HepG2 (cell line): ENCODE results near the gene MTOR. TPM values are rescaled to one million over a fixed set of nuclear protein-coding genes. Genes with fewer than 3 reads are reported as not detected.

ENCODE experiments used
- DDIT3 ChIP-seq: sonication (generic); formaldehyde crosslinking; IDR thresholded peaks from 2 replicates; pipeline ENCODE4 v1.4.0; 2020; ENCODE audit warnings: mild to moderate bottlenecking, missing genetic modification reagents
- EEA1 ChIP-seq: sonication (generic); formaldehyde crosslinking; IDR thresholded peaks from 2 replicates; pipeline ENCODE4 v1.5.1; 2020; ENCODE audit warnings: mild to moderate bottlenecking, missing genetic modification reagents, borderline replicate concordance
- HDAC2 ChIP-seq: sonication (generic); formaldehyde crosslinking; IDR thresholded peaks from 2 replicates; pipeline ENCODE4 v1.4.0; 2020; ENCODE audit warnings: missing genetic modification reagents
- KLF15 ChIP-seq: sonication (generic); formaldehyde crosslinking; IDR thresholded peaks from 2 replicates; pipeline ENCODE4 v1.8.1; 2023; ENCODE audit warnings: borderline replicate concordance, mild to moderate bottlenecking, inconsistent platforms, missing genetic modification reagents, mixed read lengths
- LCORL ChIP-seq, 2 experiments: fragments of 450-650 bp in 1 of 2; sonication (generic) in 1 of 2; formaldehyde crosslinking in 1 of 2; IDR thresholded peaks; 2 replicates each; pipeline versions ENCODE4 v1.5.0 to v1.6.1; 2017 to 2020; ENCODE audit warnings: antibody characterized with exemption in 1 of 2, missing genetic modification reagents in 1 of 2
- MEF2D ChIP-seq: sonication (generic); formaldehyde crosslinking; IDR thresholded peaks from 2 replicates; pipeline ENCODE4 v1.5.1; 2020; ENCODE audit warnings: mild to moderate bottlenecking, missing genetic modification reagents
- MYNN ChIP-seq: sonication (generic); formaldehyde crosslinking; IDR thresholded peaks from 2 replicates; pipeline ENCODE4 v1.4.0; 2020; ENCODE audit warnings: mild to moderate bottlenecking, low read depth, missing genetic modification reagents
- NRL ChIP-seq: sonication (generic); formaldehyde crosslinking; IDR thresholded peaks from 2 replicates; pipeline ENCODE4 v1.5.0; 2020; ENCODE audit warnings: missing genetic modification reagents, mild to moderate bottlenecking, moderate library complexity, borderline replicate concordance
- POLR2A ChIP-seq, 2 experiments: IDR thresholded peaks; 2 replicates each; pipeline ENCODE4 v1.6.1; 2011; ENCODE audit warnings: low read depth in 2 of 2, low read length in 2 of 2, mild to moderate bottlenecking in 1 of 2, moderate library complexity in 1 of 2; ENCODE audit not compliant: insufficient read depth in 1 of 2
- RARA ChIP-seq: IDR thresholded peaks from 2 replicates; pipeline ENCODE4 v1.6.1; 2016; ENCODE audit warnings: missing genetic modification reagents, missing compliant biosample characterization
- RORA ChIP-seq: sonication (generic); formaldehyde crosslinking; IDR thresholded peaks from 2 replicates; pipeline ENCODE4 v1.5.0; 2020; ENCODE audit warnings: mild to moderate bottlenecking, missing genetic modification reagents, moderate library complexity
- TMF1 ChIP-seq: sonication (generic); formaldehyde crosslinking; IDR thresholded peaks from 2 replicates; pipeline ENCODE4 v1.8.1; 2022; ENCODE audit warnings: low read depth, missing genetic modification reagents
- ZBTB34 ChIP-seq: sonication (generic); formaldehyde crosslinking; IDR thresholded peaks from 2 replicates; pipeline ENCODE4 v1.8.0; 2022; ENCODE audit warnings: mild to moderate bottlenecking, missing genetic modification reagents
- ZMAT5 ChIP-seq: sonication (generic); formaldehyde crosslinking; IDR thresholded peaks from 2 replicates; pipeline ENCODE4 v1.5.0; 2020; ENCODE audit warnings: mild to moderate bottlenecking, low read depth, missing genetic modification reagents, borderline replicate concordance
- ZNF354B ChIP-seq: sonication (generic); formaldehyde crosslinking; IDR thresholded peaks from 2 replicates; pipeline ENCODE4 v1.8.0; 2022; ENCODE audit warnings: mild to moderate bottlenecking, missing genetic modification reagents
- ZNF552 ChIP-seq: sonication (generic); formaldehyde crosslinking; IDR thresholded peaks from 2 replicates; pipeline ENCODE4 v1.9.0; 2022; ENCODE audit warnings: missing genetic modification reagents, mild to moderate bottlenecking, borderline replicate concordance
- ZNF737 ChIP-seq: sonication (generic); formaldehyde crosslinking; IDR thresholded peaks from 2 replicates; pipeline ENCODE4 v1.5.0; 2020; ENCODE audit warnings: missing genetic modification reagents, mild to moderate bottlenecking, borderline replicate concordance
- ZNF768 ChIP-seq: sonication (generic); formaldehyde crosslinking; IDR thresholded peaks from 2 replicates; pipeline ENCODE4 v1.4.0; 2020; ENCODE audit warnings: missing genetic modification reagents
- polyA plus RNA-seq, 8 experiments: library from polyadenylated mRNA; depleted of rRNA in 3 of 8; stranded (reverse) in 7 of 8; unstranded in 1 of 8; fragments of >200 nt; fragmentation: Illumina TruSeq in 4 of 8; extraction: Trizol in 4 of 8; gene quantifications; 2 replicates each; pipeline versions ENCODE4 v1.2.1 to v1.2.3, GENCODE V29; 2011 to 2016; ENCODE audit warnings: low read depth in 4 of 8, missing spikeins in 1 of 8, mixed read lengths in 1 of 8; ENCODE audit not compliant: insufficient read depth in 1 of 8
- total RNA-seq, 5 experiments: library from RNA; depleted of rRNA; stranded (reverse); fragments of >200 nt; fragmentation: Illumina TruSeq; extraction: Trizol; gene quantifications; 2 replicates each; pipeline ENCODE4 v1.2.3, GENCODE V29; 2016; ENCODE audit warnings: low read depth in 1 of 5
- TF ChIP-seq, protein P1 (sequence below): sonication (generic); formaldehyde crosslinking; IDR thresholded peaks from 2 replicates; pipeline ENCODE4 v1.4.0; 2020; ENCODE audit warnings: missing genetic modification reagents
- TF ChIP-seq, protein P2 (sequence below): sonication (generic); formaldehyde crosslinking; IDR thresholded peaks from 2 replicates; pipeline ENCODE4 v1.5.1; 2020; ENCODE audit warnings: mild to moderate bottlenecking, missing genetic modification reagents, moderate library complexity

The MTOR gene
- total and polyA plus RNA-seq, 2 of the 13 experiments (the other 11 are each of a cell fraction or from before 2014, with no cell fraction given), result 24.6 to 34.6 TPM

- TF ChIP-seq, protein P1, sequence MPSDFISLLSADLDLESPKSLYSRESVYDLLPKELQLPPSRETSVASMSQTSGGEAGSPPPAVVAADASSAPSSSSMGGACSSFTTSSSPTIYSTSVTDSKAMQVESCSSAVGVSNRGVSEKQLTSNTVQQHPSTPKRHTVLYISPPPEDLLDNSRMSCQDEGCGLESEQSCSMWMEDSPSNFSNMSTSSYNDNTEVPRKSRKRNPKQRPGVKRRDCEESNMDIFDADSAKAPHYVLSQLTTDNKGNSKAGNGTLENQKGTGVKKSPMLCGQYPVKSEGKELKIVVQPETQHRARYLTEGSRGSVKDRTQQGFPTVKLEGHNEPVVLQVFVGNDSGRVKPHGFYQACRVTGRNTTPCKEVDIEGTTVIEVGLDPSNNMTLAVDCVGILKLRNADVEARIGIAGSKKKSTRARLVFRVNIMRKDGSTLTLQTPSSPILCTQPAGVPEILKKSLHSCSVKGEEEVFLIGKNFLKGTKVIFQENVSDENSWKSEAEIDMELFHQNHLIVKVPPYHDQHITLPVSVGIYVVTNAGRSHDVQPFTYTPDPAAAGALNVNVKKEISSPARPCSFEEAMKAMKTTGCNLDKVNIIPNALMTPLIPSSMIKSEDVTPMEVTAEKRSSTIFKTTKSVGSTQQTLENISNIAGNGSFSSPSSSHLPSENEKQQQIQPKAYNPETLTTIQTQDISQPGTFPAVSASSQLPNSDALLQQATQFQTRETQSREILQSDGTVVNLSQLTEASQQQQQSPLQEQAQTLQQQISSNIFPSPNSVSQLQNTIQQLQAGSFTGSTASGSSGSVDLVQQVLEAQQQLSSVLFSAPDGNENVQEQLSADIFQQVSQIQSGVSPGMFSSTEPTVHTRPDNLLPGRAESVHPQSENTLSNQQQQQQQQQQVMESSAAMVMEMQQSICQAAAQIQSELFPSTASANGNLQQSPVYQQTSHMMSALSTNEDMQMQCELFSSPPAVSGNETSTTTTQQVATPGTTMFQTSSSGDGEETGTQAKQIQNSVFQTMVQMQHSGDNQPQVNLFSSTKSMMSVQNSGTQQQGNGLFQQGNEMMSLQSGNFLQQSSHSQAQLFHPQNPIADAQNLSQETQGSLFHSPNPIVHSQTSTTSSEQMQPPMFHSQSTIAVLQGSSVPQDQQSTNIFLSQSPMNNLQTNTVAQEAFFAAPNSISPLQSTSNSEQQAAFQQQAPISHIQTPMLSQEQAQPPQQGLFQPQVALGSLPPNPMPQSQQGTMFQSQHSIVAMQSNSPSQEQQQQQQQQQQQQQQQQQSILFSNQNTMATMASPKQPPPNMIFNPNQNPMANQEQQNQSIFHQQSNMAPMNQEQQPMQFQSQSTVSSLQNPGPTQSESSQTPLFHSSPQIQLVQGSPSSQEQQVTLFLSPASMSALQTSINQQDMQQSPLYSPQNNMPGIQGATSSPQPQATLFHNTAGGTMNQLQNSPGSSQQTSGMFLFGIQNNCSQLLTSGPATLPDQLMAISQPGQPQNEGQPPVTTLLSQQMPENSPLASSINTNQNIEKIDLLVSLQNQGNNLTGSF (CRISPR knock-in tag), result no peak
- peak; percentile 33 for TF ChIP-seq NRL (CRISPR knock-in tag)
- peak; percentile 68; the same call in 1 of the 2 replicates for TF ChIP-seq TMF1
- no peak for TF ChIP-seq DDIT3 (CRISPR knock-in tag)
- no peak for TF ChIP-seq ZBTB34 (CRISPR knock-in tag)
- TF ChIP-seq, protein P2, sequence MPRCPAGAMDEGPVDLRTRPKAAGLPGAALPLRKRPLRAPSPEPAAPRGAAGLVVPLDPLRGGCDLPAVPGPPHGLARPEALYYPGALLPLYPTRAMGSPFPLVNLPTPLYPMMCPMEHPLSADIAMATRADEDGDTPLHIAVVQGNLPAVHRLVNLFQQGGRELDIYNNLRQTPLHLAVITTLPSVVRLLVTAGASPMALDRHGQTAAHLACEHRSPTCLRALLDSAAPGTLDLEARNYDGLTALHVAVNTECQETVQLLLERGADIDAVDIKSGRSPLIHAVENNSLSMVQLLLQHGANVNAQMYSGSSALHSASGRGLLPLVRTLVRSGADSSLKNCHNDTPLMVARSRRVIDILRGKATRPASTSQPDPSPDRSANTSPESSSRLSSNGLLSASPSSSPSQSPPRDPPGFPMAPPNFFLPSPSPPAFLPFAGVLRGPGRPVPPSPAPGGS, result no peak
- TF ChIP-seq RORA (CRISPR knock-in tag), result no peak
- no peak for TF ChIP-seq LCORL (IDR thresholded peaks at IDR 0.05)
- TF ChIP-seq LCORL (CRISPR knock-in tag; IDR thresholded peaks at IDR 0.05), result peak; percentile 15; the same call in 1 of the 2 replicates
- TF ChIP-seq ZNF768 (CRISPR knock-in tag), result peak; percentile 64; the same call in 1 of the 2 replicates
- no peak for TF ChIP-seq RARA
- peak; percentile 50 to 72; a peak in 3 of 4 replicates for TF ChIP-seq POLR2A (IDR thresholded peaks at IDR 0.05; ENCODE audit: insufficient read depth in 1 of 2, low read depth in 2 of 2, low read length in 2 of 2)
- TF ChIP-seq EEA1, result 0 out of 2 replicates have a peak, but pooled peaks have one; percentile 55
- TF ChIP-seq MEF2D (CRISPR knock-in tag), result 0 out of 2 replicates have a peak, but pooled peaks have one; percentile 52
- TF ChIP-seq ZNF552 (CRISPR knock-in tag), result no peak; the same call in 1 of the 2 replicates
- TF ChIP-seq ZNF354B (CRISPR knock-in tag), result no peak
- TF ChIP-seq HDAC2 (CRISPR knock-in tag), result peak; percentile 53; the same call in 1 of the 2 replicates
- peak; percentile 36; the same call in 1 of the 2 replicates for TF ChIP-seq KLF15 (CRISPR knock-in tag)
- 0 out of 2 replicates have a peak, but pooled peaks have one; percentile 35 for TF ChIP-seq MYNN (CRISPR knock-in tag)
- no peak for TF ChIP-seq ZMAT5 (CRISPR knock-in tag)
- no peak for TF ChIP-seq ZNF737 (CRISPR knock-in tag)
These were observed 10.7 kb upstream of the MTOR start, which contains the start of gene UBIAD1 (continued) for GRCh38 chr1:11272832-11273594.
